HepG2 (cell line): ENCODE data around the gene MARF1. TPM values are rescaled to one million over a fixed set of nuclear protein-coding genes. Genes with fewer than 3 reads are reported as not detected.

Source experiments
- ARID2 ChIP-seq: sonication (generic); formaldehyde crosslinking; IDR thresholded peaks from 2 replicates; pipeline ENCODE4 v1.8.1; 2022; ENCODE audit warnings: mild to moderate bottlenecking, missing genetic modification reagents, borderline replicate concordance
- ARID5B ChIP-seq: IDR thresholded peaks from 2 replicates; pipeline ENCODE4 v1.4.0; 2020; ENCODE audit warnings: mild to moderate bottlenecking, missing genetic modification reagents
- EED ChIP-seq: sonication (generic); formaldehyde crosslinking; IDR thresholded peaks from 2 replicates; pipeline ENCODE4 v1.5.0; 2020; ENCODE audit warnings: mild to moderate bottlenecking, missing genetic modification reagents
- ELF3 ChIP-seq: IDR thresholded peaks from 2 replicates; pipeline ENCODE4 v1.6.1; 2016; ENCODE audit warnings: missing genetic modification reagents, missing compliant biosample characterization
- HBP1 ChIP-seq: IDR thresholded peaks from 2 replicates; pipeline ENCODE4 v1.6.1; 2016; ENCODE audit warnings: low read depth, control low read depth
- HOMEZ ChIP-seq: IDR thresholded peaks from 2 replicates; pipeline ENCODE4 v1.6.1; 2016; ENCODE audit warnings: low read depth
- ISL2 ChIP-seq: sonication (generic); formaldehyde crosslinking; IDR thresholded peaks from 2 replicates; pipeline ENCODE4 v1.5.0; 2020; ENCODE audit warnings: missing genetic modification reagents
- KDM2A ChIP-seq: sonication (generic); formaldehyde crosslinking; IDR thresholded peaks from 2 replicates; pipeline ENCODE4 v1.4.0; 2020; ENCODE audit warnings: low read depth, missing genetic modification reagents, borderline replicate concordance
- MAX ChIP-seq: IDR thresholded peaks from 2 replicates; pipeline ENCODE4 v1.6.1; 2012; ENCODE audit warnings: inconsistent platforms
- NCOR1 ChIP-seq: fragments of 200-600 bp; sonication (generic); IDR thresholded peaks from 2 replicates; pipeline ENCODE4 v1.7.0; 2017; ENCODE audit warnings: antibody characterized with exemption, low read length, borderline replicate concordance
- POLR2A ChIP-seq, 2 experiments: IDR thresholded peaks; 2 replicates each; pipeline ENCODE4 v1.6.1; 2011; ENCODE audit warnings: low read depth in 2 of 2, low read length in 2 of 2, mild to moderate bottlenecking in 1 of 2, moderate library complexity in 1 of 2; ENCODE audit not compliant: insufficient read depth in 1 of 2
- RXRA ChIP-seq: sonication (generic); formaldehyde crosslinking; IDR thresholded peaks from 2 replicates; pipeline ENCODE4 v1.5.1; 2020; ENCODE audit warnings: missing genetic modification reagents
- SMAD1 ChIP-seq: sonication (generic); formaldehyde crosslinking; IDR thresholded peaks from 2 replicates; pipeline ENCODE4 v1.4.0; 2020; ENCODE audit warnings: missing genetic modification reagents, low read depth, mild to moderate bottlenecking, borderline replicate concordance
- SRF ChIP-seq: IDR thresholded peaks from 2 replicates; pipeline ENCODE4 v1.6.1; 2011; ENCODE audit warnings: mild to moderate bottlenecking, low read depth, low read length, moderate library complexity
- TFDP2 ChIP-seq: sonication (generic); formaldehyde crosslinking; IDR thresholded peaks from 2 replicates; pipeline ENCODE4 v1.4.0; 2020; ENCODE audit warnings: missing genetic modification reagents
- ZNF441 ChIP-seq: sonication (generic); formaldehyde crosslinking; IDR thresholded peaks from 2 replicates; pipeline ENCODE4 v1.7.0; 2021; ENCODE audit warnings: missing genetic modification reagents, borderline replicate concordance
- ZNF451 ChIP-seq: sonication (generic); formaldehyde crosslinking; IDR thresholded peaks from 2 replicates; pipeline ENCODE4 v1.5.0; 2020; ENCODE audit warnings: mild to moderate bottlenecking, missing genetic modification reagents
- ZNF501 ChIP-seq: sonication (generic); formaldehyde crosslinking; IDR thresholded peaks from 2 replicates; pipeline ENCODE4 v1.5.1; 2020; ENCODE audit warnings: mild to moderate bottlenecking, moderate library complexity, missing genetic modification reagents
- ZNF552 ChIP-seq: sonication (generic); formaldehyde crosslinking; IDR thresholded peaks from 2 replicates; pipeline ENCODE4 v1.9.0; 2022; ENCODE audit warnings: missing genetic modification reagents, mild to moderate bottlenecking, borderline replicate concordance
- ZNF556 ChIP-seq: sonication (generic); formaldehyde crosslinking; IDR thresholded peaks from 2 replicates; pipeline ENCODE4 v1.4.0; 2020; ENCODE audit warnings: mild to moderate bottlenecking, missing genetic modification reagents, borderline replicate concordance
- ZNF557 ChIP-seq: sonication (generic); formaldehyde crosslinking; IDR thresholded peaks from 2 replicates; pipeline ENCODE4 v1.4.0; 2020; ENCODE audit warnings: missing genetic modification reagents
- ZNF678 ChIP-seq: sonication (generic); formaldehyde crosslinking; IDR thresholded peaks from 2 replicates; pipeline ENCODE4 v1.4.0; 2020; ENCODE audit warnings: mild to moderate bottlenecking, missing genetic modification reagents
- ZNF83 ChIP-seq: sonication (generic); formaldehyde crosslinking; IDR thresholded peaks from 2 replicates; pipeline ENCODE4 v1.4.0; 2020; ENCODE audit warnings: missing genetic modification reagents, mild to moderate bottlenecking, borderline replicate concordance
- polyA plus RNA-seq, 8 experiments: library from polyadenylated mRNA; depleted of rRNA in 3 of 8; stranded (reverse) in 7 of 8; unstranded in 1 of 8; fragments of >200 nt; fragmentation: Illumina TruSeq in 4 of 8; extraction: Trizol in 4 of 8; gene quantifications; 2 replicates each; pipeline versions ENCODE4 v1.2.1 to v1.2.3, GENCODE V29; 2011 to 2016; ENCODE audit warnings: low read depth in 4 of 8, missing spikeins in 1 of 8, mixed read lengths in 1 of 8; ENCODE audit not compliant: insufficient read depth in 1 of 8
- total RNA-seq, 5 experiments: library from RNA; depleted of rRNA; stranded (reverse); fragments of >200 nt; fragmentation: Illumina TruSeq; extraction: Trizol; gene quantifications; 2 replicates each; pipeline ENCODE4 v1.2.3, GENCODE V29; 2016; ENCODE audit warnings: low read depth in 1 of 5

MARF1 gene
- total and polyA plus RNA-seq, 2 of the 13 experiments (the other 11 are each of a cell fraction or from before 2014, with no cell fraction given), result 8.7 to 20.7 TPM

- TF ChIP-seq TFDP2 (CRISPR knock-in tag) (peak; percentile 26; the same call in 1 of the 2 replicates), POLR2A (IDR thresholded peaks at IDR 0.05; ENCODE audit: insufficient read depth in 1 of 2, low read depth in 2 of 2, low read length in 2 of 2) (peak; percentile 79 to 89), ARID5B (peak; percentile 61), HBP1 (CRISPR knock-in tag) (peak; percentile 31; the same call in 1 of the 2 replicates), ZNF501 (CRISPR knock-in tag) (peak; percentile 87), ZNF678 (CRISPR knock-in tag) (peak; percentile 93), ISL2 (CRISPR knock-in tag) (0 out of 2 replicates have a peak, but pooled peaks have one; percentile 48), ELF3 (CRISPR knock-in tag) (0 out of 2 replicates have a peak, but pooled peaks have one; percentile 42), MAX (0 out of 2 replicates have a peak, but pooled peaks have one; percentile 9), ZNF557 (CRISPR knock-in tag) (no peak), ARID2 (peak; percentile 99), EED (peak; percentile 77; the same call in 1 of the 2 replicates), SMAD1 (0 out of 2 replicates have a peak, but pooled peaks have one; percentile 45), NCOR1 (peak; percentile 81), ZNF441 (peak; percentile 75; the same call in 1 of the 2 replicates), SRF (0 out of 2 replicates have a peak, but pooled peaks have one; percentile 47), HOMEZ (CRISPR knock-in tag) (peak; percentile 63), RXRA (CRISPR knock-in tag) (peak; percentile 98), KDM2A (CRISPR knock-in tag) (peak; percentile 42), ZNF83 (0 out of 2 replicates have a peak, but pooled peaks have one; percentile 10), ZNF552 (CRISPR knock-in tag) (peak; percentile 52; the same call in 1 of the 2 replicates), ZNF451 (peak; percentile 61; the same call in 1 of the 2 replicates), ZNF556 (CRISPR knock-in tag) (peak; percentile 71; the same call in 1 of the 2 replicates)
Measured at GRCh38 chr16:15642557-15643047, 352 bp downstream of the MARF1 start (continued).
